HepG2 (cell line): ENCODE data around the gene CDH13. TPM values are rescaled to one million over a fixed set of nuclear protein-coding genes. Genes with fewer than 3 reads are reported as not detected.

Source experiments
- ATF5 ChIP-seq: sonication (generic); formaldehyde crosslinking; IDR thresholded peaks from 2 replicates; pipeline ENCODE4 v1.4.0; 2020; ENCODE audit warnings: mild to moderate bottlenecking, low read depth, missing genetic modification reagents
- CEBPZ ChIP-seq: IDR thresholded peaks from 2 replicates; pipeline ENCODE4 v1.6.1; 2012; ENCODE audit warnings: low read length, improper control_type of control experiment
- HMGXB4 ChIP-seq, 2 experiments: sonication (generic) in 1 of 2; formaldehyde crosslinking in 1 of 2; IDR thresholded peaks; 2 replicates each; pipeline versions ENCODE4 v1.4.0 to v1.6.1; 2018 to 2020; ENCODE audit warnings: missing genetic modification reagents in 2 of 2, borderline replicate concordance in 1 of 2, low read depth in 1 of 2, mild to moderate bottlenecking in 1 of 2, missing biosample characterization in 1 of 2
- NBN ChIP-seq: fragments of 450-650 bp; conservative IDR thresholded peaks from 2 replicates; pipeline ENCODE4 v1.6.1; 2017
- NFATC3 ChIP-seq: sonication (generic); formaldehyde crosslinking; IDR thresholded peaks from 2 replicates; pipeline ENCODE4 v1.5.1; 2020; ENCODE audit warnings: mild to moderate bottlenecking, missing genetic modification reagents
- PATZ1 ChIP-seq: sonication (generic); formaldehyde crosslinking; IDR thresholded peaks from 2 replicates; pipeline ENCODE4 v1.4.0; 2020; ENCODE audit warnings: missing genetic modification reagents
- PHF21A ChIP-seq: sonication (generic); formaldehyde crosslinking; IDR thresholded peaks from 2 replicates; pipeline ENCODE4 v1.5.0; 2020; ENCODE audit warnings: mild to moderate bottlenecking, missing genetic modification reagents
- SIN3A ChIP-seq: IDR thresholded peaks from 2 replicates; pipeline ENCODE4 v1.6.1; 2011; ENCODE audit warnings: low read depth, mild to moderate bottlenecking, control low read depth, low read length, borderline replicate concordance
- STAG1 ChIP-seq: sonication (generic); formaldehyde crosslinking; IDR thresholded peaks from 2 replicates; pipeline ENCODE4 v1.4.0; 2020; ENCODE audit warnings: missing genetic modification reagents
- THAP11 ChIP-seq: IDR thresholded peaks from 2 replicates; pipeline ENCODE4 v1.6.1; 2016; ENCODE audit warnings: missing biosample characterization, missing genetic modification reagents
- ZBTB20 ChIP-seq: sonication (generic); formaldehyde crosslinking; IDR thresholded peaks from 2 replicates; pipeline ENCODE4 v1.8.1; 2023; ENCODE audit warnings: missing genetic modification reagents, low read depth, mild to moderate bottlenecking, borderline replicate concordance
- ZNF24 ChIP-seq: fragments of 450-650 bp; IDR thresholded peaks from 2 replicates; pipeline ENCODE4 v1.6.1; 2017; ENCODE audit warnings: antibody characterized with exemption, mild to moderate bottlenecking
- ZNF362 ChIP-seq: sonication (generic); formaldehyde crosslinking; IDR thresholded peaks from 2 replicates; pipeline ENCODE4 v1.4.0; 2020; ENCODE audit warnings: missing genetic modification reagents, mild to moderate bottlenecking, borderline replicate concordance
- ZNF597 ChIP-seq: sonication (generic); formaldehyde crosslinking; IDR thresholded peaks from 2 replicates; pipeline ENCODE4 v1.5.0; 2020; ENCODE audit warnings: missing genetic modification reagents
- ZNF747 ChIP-seq: sonication (generic); formaldehyde crosslinking; IDR thresholded peaks from 2 replicates; pipeline ENCODE4 v1.8.1; 2023; ENCODE audit warnings: missing genetic modification reagents, mild to moderate bottlenecking, borderline replicate concordance
- ZNF75D ChIP-seq: sonication (generic); formaldehyde crosslinking; IDR thresholded peaks from 2 replicates; pipeline ENCODE4 v1.8.1; 2023; ENCODE audit warnings: missing genetic modification reagents, mild to moderate bottlenecking, borderline replicate concordance
- polyA plus RNA-seq, 8 experiments: library from polyadenylated mRNA; depleted of rRNA in 3 of 8; stranded (reverse) in 7 of 8; unstranded in 1 of 8; fragments of >200 nt; fragmentation: Illumina TruSeq in 4 of 8; extraction: Trizol in 4 of 8; gene quantifications; 2 replicates each; pipeline versions ENCODE4 v1.2.1 to v1.2.3, GENCODE V29; 2011 to 2016; ENCODE audit warnings: low read depth in 4 of 8, missing spikeins in 1 of 8, mixed read lengths in 1 of 8; ENCODE audit not compliant: insufficient read depth in 1 of 8
- total RNA-seq, 5 experiments: library from RNA; depleted of rRNA; stranded (reverse); fragments of >200 nt; fragmentation: Illumina TruSeq; extraction: Trizol; gene quantifications; 2 replicates each; pipeline ENCODE4 v1.2.3, GENCODE V29; 2016; ENCODE audit warnings: low read depth in 1 of 5

Gene CDH13
- total and polyA plus RNA-seq, 2 of the 13 experiments (the other 11 are each of a cell fraction or from before 2014, with no cell fraction given), result not detected

- TF ChIP-seq PATZ1 (CRISPR knock-in tag) (peak; percentile 31; the same call in 1 of the 2 replicates), NBN (no peak), THAP11 (no peak), SIN3A (no peak), NFATC3 (CRISPR knock-in tag) (no peak), ZNF24 (no peak), STAG1 (CRISPR knock-in tag) (peak; percentile 81), ZNF597 (CRISPR knock-in tag) (no peak), ZBTB20 (CRISPR knock-in tag) (0 out of 2 replicates have a peak, but pooled peaks have one; percentile 27), HMGXB4 (CRISPR knock-in tag; IDR thresholded peaks at IDR 0.05; ENCODE audit: borderline replicate concordance in 1 of 2, low read depth in 1 of 2) (0 out of 4 replicates have a peak, but pooled peaks of 1 of the 2 experiments have one; percentile 22), ATF5 (no peak), ZNF75D (CRISPR knock-in tag) (no peak), ZNF747 (CRISPR knock-in tag) (no peak), CEBPZ (no peak), PHF21A (no peak), ZNF362 (CRISPR knock-in tag) (peak; percentile 31; the same call in 1 of the 2 replicates)
These were observed 588.7 kb downstream of the CDH13 start (continued) for GRCh38 chr16:83215406-83216001.
